Left ventricle myocardium inferior (tissue), 1 donor: ENCODE data around the gene ARIH1. TPM values are rescaled to one million over a fixed set of nuclear protein-coding genes. Genes with fewer than 3 reads are reported as not detected.

Experiments used
- DNase-seq: peaks from one replicate; pipeline ENCODE4 v3.0.0-alpha.2; 2020
- H3K27ac ChIP-seq: fragments of 200-600 bp; replicated peaks from 2 replicates; pipeline ENCODE4 v1.8.0; 2021
- H3K27me3 ChIP-seq: fragments of 200-600 bp; 2 replicates; pipeline ENCODE4 v1.8.0; 2021; ENCODE audit warnings: low read depth
- H3K36me3 ChIP-seq: fragments of 200-600 bp; 2 replicates; pipeline ENCODE4 v1.8.0; 2021
- H3K4me1 ChIP-seq: fragments of 200-600 bp; 2 replicates; pipeline ENCODE4 v1.8.0; 2021
- H3K4me3 ChIP-seq: fragments of 200-600 bp; 2 replicates; pipeline ENCODE4 v1.8.0; 2021; ENCODE audit warnings: mild to moderate bottlenecking, moderate library complexity
- H3K9me3 ChIP-seq: fragments of 200-600 bp; replicated peaks from 2 replicates; pipeline ENCODE4 v1.8.0; 2021
- intact Hi-C: fragments of 100-400 bp; cut with micrococcal nuclease; formaldehyde crosslinking; loops from one replicate; pipeline ENCODE4 v1.11.0; 2022
- total RNA-seq: library from RNA; stranded (reverse); fragmentation: NEBNext Ultra II Directional; extraction: Animal tissue kit (Norgen Biotek cat#: 25700); gene quantifications from one replicate; pipeline ENCODE4 v1.2.1, GENCODE V29; 2021
- TF ChIP-seq, protein P1 (sequence below): fragments of 200-600 bp; IDR thresholded peaks from 2 replicates; pipeline ENCODE4 v1.8.0; 2021; ENCODE audit warnings: antibody characterized with exemption, mild to moderate bottlenecking, borderline replicate concordance
- donor health status: DM: no; HTN: yes; CAD: no; lungs with severe emphysema.

Gene ARIH1
- total RNA-seq, 1 donor from 2014 or later = 179 TPM

- Histone ChIP-seq H3K4me1 (peaks cover 16% of the 10 kb centered on the region), H3K36me3 (peaks cover 94% of the 10 kb centered on the region)
- intact Hi-C loops = no loop called here
These were observed 105.7 kb downstream of the ARIH1 start for GRCh38 chr15:72579814-72580213.

GRCh38 chr15:72584006-72584405 lies 109.9 kb downstream of the ARIH1 start:
- Histone ChIP-seq H3K4me3 (no peak overlapping the region), H3K27ac (peak overlapping the region; percentile 11), H3K27me3 (no peaks in the 10 kb centered on the region), H3K36me3 (peaks cover 70% of the 10 kb centered on the region), H3K9me3 (peaks cover 6% of the 10 kb centered on the region), H3K4me1 (peaks cover 23% of the 10 kb centered on the region)
- intact Hi-C loops = no loop called here
- DNase-seq = no peak
- TF ChIP-seq, protein P1, sequence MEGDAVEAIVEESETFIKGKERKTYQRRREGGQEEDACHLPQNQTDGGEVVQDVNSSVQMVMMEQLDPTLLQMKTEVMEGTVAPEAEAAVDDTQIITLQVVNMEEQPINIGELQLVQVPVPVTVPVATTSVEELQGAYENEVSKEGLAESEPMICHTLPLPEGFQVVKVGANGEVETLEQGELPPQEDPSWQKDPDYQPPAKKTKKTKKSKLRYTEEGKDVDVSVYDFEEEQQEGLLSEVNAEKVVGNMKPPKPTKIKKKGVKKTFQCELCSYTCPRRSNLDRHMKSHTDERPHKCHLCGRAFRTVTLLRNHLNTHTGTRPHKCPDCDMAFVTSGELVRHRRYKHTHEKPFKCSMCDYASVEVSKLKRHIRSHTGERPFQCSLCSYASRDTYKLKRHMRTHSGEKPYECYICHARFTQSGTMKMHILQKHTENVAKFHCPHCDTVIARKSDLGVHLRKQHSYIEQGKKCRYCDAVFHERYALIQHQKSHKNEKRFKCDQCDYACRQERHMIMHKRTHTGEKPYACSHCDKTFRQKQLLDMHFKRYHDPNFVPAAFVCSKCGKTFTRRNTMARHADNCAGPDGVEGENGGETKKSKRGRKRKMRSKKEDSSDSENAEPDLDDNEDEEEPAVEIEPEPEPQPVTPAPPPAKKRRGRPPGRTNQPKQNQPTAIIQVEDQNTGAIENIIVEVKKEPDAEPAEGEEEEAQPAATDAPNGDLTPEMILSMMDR = no peak

More at GRCh38 chr15:72579814-72580213, 105.7 kb downstream of the ARIH1 start:
- no peak overlapping the region for H3K4me3 ChIP-seq
- peaks cover 16% of the 10 kb centered on the region for H3K9me3 ChIP-seq
- no peaks in the 10 kb centered on the region for H3K27me3 ChIP-seq
- H3K27ac ChIP-seq = no peak overlapping the region
- TF ChIP-seq, protein P1 = no peak
- DNase-seq = no peak

GRCh38 chr15:72585025-72585424 lies 110.9 kb downstream of the ARIH1 start:
- intact Hi-C loops = no loop called here

GRCh38 chr15:72585476-72586058 lies 111.4 kb downstream of the ARIH1 start:
- no peak for DNase-seq
- peaks cover 56% of the 10 kb centered on the region for H3K36me3 ChIP-seq
- no peaks in the 10 kb centered on the region for H3K9me3 ChIP-seq
- H3K27ac ChIP-seq = no peak overlapping the region
- intact Hi-C loops = no loop called here
- H3K4me1 ChIP-seq = peaks cover 23% of the 10 kb centered on the region
- H3K4me3 ChIP-seq = no peak overlapping the region
- TF ChIP-seq, protein P1 = peak; percentile 11
- no peaks in the 10 kb centered on the region for H3K27me3 ChIP-seq

More at GRCh38 chr15:72585025-72585424, 110.9 kb downstream of the ARIH1 start:
- H3K27me3 ChIP-seq = no peaks in the 10 kb centered on the region
- H3K9me3 ChIP-seq = no peaks in the 10 kb centered on the region
- DNase-seq = no peak
- H3K27ac ChIP-seq = no peak overlapping the region
- no peak overlapping the region for H3K4me3 ChIP-seq
- peaks cover 61% of the 10 kb centered on the region for H3K36me3 ChIP-seq
- TF ChIP-seq, protein P1 = no peak
- H3K4me1 ChIP-seq = peaks cover 23% of the 10 kb centered on the region

GRCh38 chr15:72588096-72588495 lies 114.0 kb downstream of the ARIH1 start:
- Histone ChIP-seq H3K4me1 (peaks cover 23% of the 10 kb centered on the region), H3K4me3 (no peak overlapping the region), H3K36me3 (peaks cover 31% of the 10 kb centered on the region), H3K27ac (no peak overlapping the region), H3K27me3 (no peaks in the 10 kb centered on the region), H3K9me3 (no peaks in the 10 kb centered on the region)
- intact Hi-C loops = no loop called here
- TF ChIP-seq, protein P1 = no peak
- DNase-seq = no peak
